Esophagus muscularis mucosa (tissue), 4 donors: ENCODE data around the gene IGF2. TPM values are rescaled to one million over a fixed set of nuclear protein-coding genes. Genes with fewer than 3 reads are reported as not detected.

Source experiments
- DNase-seq: peaks from one replicate; pipeline ENCODE4 v3.0.0-alpha.2; 2017; ENCODE audit errors: extremely low spot score
- H3K27ac ChIP-seq, 4 donors: fragments of 200-600 bp; sonication (generic); replicated peaks in 1 of 4; 1 replicate in 3 of 4; 2 replicates in 1 of 4; pipeline ENCODE4 v1.5.1; 2016 to 2019; ENCODE audit warnings: mild to moderate bottlenecking in 1 of 4
- H3K27me3 ChIP-seq, 4 donors: fragments of 200-600 bp; sonication (generic); one replicate each; pipeline versions ENCODE4 v1.5.1 to v1.6.0; 2016 to 2019
- H3K36me3 ChIP-seq, 4 donors: fragments of 200-600 bp; sonication (generic); one replicate each; pipeline ENCODE4 v1.5.1; 2016 to 2019
- H3K4me1 ChIP-seq, 4 donors: fragments of 200-600 bp; sonication (generic); one replicate each; pipeline ENCODE4 v1.5.1; 2016 to 2019
- H3K4me3 ChIP-seq, 4 donors: fragments of 200-600 bp; sonication (generic); 1 replicate in 2 of 4; 2 replicates in 2 of 4; pipeline ENCODE4 v1.5.1; 2016 to 2019; ENCODE audit warnings: mild to moderate bottlenecking in 4 of 4, moderate library complexity in 1 of 4
- H3K9me3 ChIP-seq, 4 donors: fragments of 200-600 bp; sonication (generic); 1 replicate in 3 of 4; 2 replicates in 1 of 4; pipeline ENCODE4 v1.5.1; 2016 to 2019
- CTCF ChIP-seq, 3 experiments: fragments of 200-600 bp in 2 of 3; fragments of 450-650 bp in 1 of 3; sonication (generic) in 2 of 3; IDR thresholded peaks; one replicate each; pipeline ENCODE4 v1.5.1; 2017 to 2019; ENCODE audit warnings: antibody characterized with exemption in 3 of 3, mild to moderate bottlenecking in 2 of 3, moderate library complexity in 1 of 3
- EP300 ChIP-seq: sonication (generic); formaldehyde crosslinking; IDR thresholded peaks from one replicate; pipeline ENCODE4 v1.6.1; 2017; ENCODE audit warnings: antibody characterized with exemption
- POLR2A ChIP-seq: fragments of 450-650 bp; IDR thresholded peaks from one replicate; pipeline ENCODE4 v1.6.1; 2017; ENCODE audit warnings: antibody characterized with exemption, moderate library complexity, mild to moderate bottlenecking, low read depth
- POLR2AphosphoS5 ChIP-seq, 2 donors: sonication (generic); formaldehyde crosslinking; IDR thresholded peaks; one replicate each; pipeline ENCODE4 v1.6.1; 2017; ENCODE audit warnings: antibody characterized with exemption in 2 of 2
- WGBS: methylation state at CpG from one replicate; pipeline ENCODE4 v1.1.5; 2018; 5-methylcytosine and 5-hydroxymethylcytosine counted together
- intact Hi-C: fragments of 100-400 bp; cut with DNase I; formaldehyde crosslinking; loops from one replicate; pipeline ENCODE4 v1.15.1; 2023
- total RNA-seq, 4 donors: library from RNA; depleted of rRNA; stranded (reverse); fragments of >200 nt; gene quantifications; one replicate each; pipeline versions ENCODE4 v1.1.0 to v1.2.1, GENCODE V29; 2016

IGF2 gene
- total RNA-seq, 4 donors from 2014 or later: 25.5 to 59.6 (median 33.0) TPM

- TF ChIP-seq CTCF (IDR thresholded peaks at IDR 0.05) (no peak), POLR2A (no peak), POLR2AphosphoS5 (IDR thresholded peaks at IDR 0.05) (no peak), EP300 (no peak)
- no peaks in the 10 kb centered on the region for H3K36me3 ChIP-seq
- no peak for DNase-seq
- no peak overlapping the region for H3K27ac ChIP-seq
- no peak overlapping the region for H3K4me3 ChIP-seq
- H3K4me1 ChIP-seq: no peaks in the 10 kb centered on the region
- H3K27me3 ChIP-seq: peaks cover 0 to 68% (median 4%) of the 10 kb centered on the region in 4 donors
- WGBS: 90% methylated on average over 5 of the region's 7 CpGs
- H3K9me3 ChIP-seq: no peaks in the 10 kb centered on the region
- intact Hi-C loops: no loop called here
Measured at GRCh38 chr11:2123628-2123960, 15.6 kb downstream of the IGF2 start.

- Histone ChIP-seq H3K27me3 (peaks cover 0 to 63% (median 4%) of the 10 kb centered on the region in 4 donors), H3K9me3 (peaks cover 0 to under 1% (median 0%) of the 10 kb centered on the region in 4 donors), H3K27ac (no peak overlapping the region), H3K36me3 (no peaks in the 10 kb centered on the region), H3K4me3 (no peak overlapping the region), H3K4me1 (no peaks in the 10 kb centered on the region)
- no peak for DNase-seq
- intact Hi-C loops: no loop called here
- TF ChIP-seq CTCF (IDR thresholded peaks at IDR 0.05): no peak
- TF ChIP-seq EP300: no peak
- TF ChIP-seq POLR2AphosphoS5 (IDR thresholded peaks at IDR 0.05): no peak
- no peak for TF ChIP-seq POLR2A
- 87% methylated on average over 8 of the region's 13 CpGs for WGBS
Measured at GRCh38 chr11:2122907-2123627, 16.1 kb downstream of the IGF2 start.

GRCh38 chr11:2122222-2122906 lies 16.8 kb downstream of the IGF2 start:
- 53% methylated on average over 17 of the region's 19 CpGs for WGBS
- H3K27me3 ChIP-seq: peaks cover 0 to 56% (median 4%) of the 10 kb centered on the region in 4 donors

GRCh38 chr11:2121227-2122130 lies 17.7 kb downstream of the IGF2 start:
- no peak for DNase-seq
- H3K36me3 ChIP-seq: no peaks in the 10 kb centered on the region

More at GRCh38 chr11:2122222-2122906, 16.8 kb downstream of the IGF2 start:
- Histone ChIP-seq H3K27ac (no peak overlapping the region), H3K4me1 (no peaks in the 10 kb centered on the region), H3K4me3 (no peak overlapping the region), H3K9me3 (peaks cover 0 to 8% (median 1%) of the 10 kb centered on the region in 4 donors), H3K36me3 (no peaks in the 10 kb centered on the region)
- TF ChIP-seq CTCF (IDR thresholded peaks at IDR 0.05) (no peak), POLR2A (no peak), POLR2AphosphoS5 (IDR thresholded peaks at IDR 0.05) (no peak), EP300 (no peak)
- intact Hi-C loops: no loop called here
- DNase-seq: no peak

More at GRCh38 chr11:2121227-2122130, 17.7 kb downstream of the IGF2 start:
- TF ChIP-seq CTCF (IDR thresholded peaks at IDR 0.05) (no peak), POLR2AphosphoS5 (IDR thresholded peaks at IDR 0.05) (no peak), POLR2A (no peak), EP300 (no peak)
- Histone ChIP-seq H3K9me3 (peaks cover 0 to 16% (median 7%) of the 10 kb centered on the region in 4 donors), H3K27ac (no peak overlapping the region), H3K27me3 (peaks cover 0 to 55% (median 4%) of the 10 kb centered on the region in 4 donors), H3K4me3 (no peak overlapping the region), H3K4me1 (no peaks in the 10 kb centered on the region)
- intact Hi-C loops: no loop called here
- WGBS: 82% methylated on average over 20 of the region's 21 CpGs
